ENCODE data around the gene SELENOM.
A peak's percentile ranks its signal among the peaks of the same experiment; 100 is the strongest.

The SELENOM gene

GRCh38 chr22:31094021-31094551, 13.3 kb downstream of the SELENOM start:
- FAIRE-seq (no peak), DNase-seq (ENCODE audit: extremely low spot score, insufficient read length, low read depth) (no peak)

GRCh38 chr22:31093086-31093850, 14.1 kb downstream of the SELENOM start:
- no peak for DNase-seq (ENCODE audit: extremely low spot score, insufficient read length, low read depth)
- FAIRE-seq = no peak

- FAIRE-seq = no peak
- no peak for DNase-seq (ENCODE audit: extremely low spot score, insufficient read length, low read depth)
These were observed 15.2 kb downstream of the SELENOM start for GRCh38 chr22:31092161-31092560.

GRCh38 chr22:31091106-31091975, 16.0 kb downstream of the SELENOM start:
- no peak for FAIRE-seq
- no peak for DNase-seq (ENCODE audit: extremely low spot score, insufficient read length, low read depth)

- FAIRE-seq (no peak), DNase-seq (ENCODE audit: extremely low spot score, insufficient read length, low read depth) (no peak)
These were observed 16.9 kb downstream of the SELENOM start for GRCh38 chr22:31090217-31091085.

GRCh38 chr22:31089160-31090100, 17.9 kb downstream of the SELENOM start:
- peak; percentile 62 for FAIRE-seq
- DNase-seq (ENCODE audit: extremely low spot score, insufficient read length, low read depth) = peak; percentile 37

GRCh38 chr22:31088233-31088986, 19.0 kb downstream of the SELENOM start:
- FAIRE-seq = no peak
- no peak for DNase-seq (ENCODE audit: extremely low spot score, insufficient read length, low read depth)

GRCh38 chr22:31087744-31088215, 19.6 kb downstream of the SELENOM start:
- FAIRE-seq (no peak), DNase-seq (ENCODE audit: extremely low spot score, insufficient read length, low read depth) (no peak)

GRCh38 chr22:31086703-31087330, 20.6 kb downstream of the SELENOM start:
- no peak for DNase-seq (ENCODE audit: extremely low spot score, insufficient read length, low read depth)
- no peak for FAIRE-seq

- DNase-seq (ENCODE audit: extremely low spot score, insufficient read length, low read depth) (no peak), FAIRE-seq (no peak)
These were observed 21.4 kb downstream of the SELENOM start for GRCh38 chr22:31085928-31086327.

- FAIRE-seq = no peak
- no peak for DNase-seq (ENCODE audit: extremely low spot score, insufficient read length, low read depth)
These were observed 21.9 kb downstream of the SELENOM start for GRCh38 chr22:31085493-31085824.

GRCh38 chr22:31084811-31085492, 22.4 kb downstream of the SELENOM start:
- DNase-seq (ENCODE audit: extremely low spot score, insufficient read length, low read depth) (peak; percentile 84), FAIRE-seq (peak; percentile 93)

GRCh38 chr22:31083923-31084810, 23.2 kb downstream of the SELENOM start:
- no peak for DNase-seq (ENCODE audit: extremely low spot score, insufficient read length, low read depth)
- peak; percentile 79 for FAIRE-seq

GRCh38 chr22:31083377-31083768, 24.0 kb downstream of the SELENOM start:
- FAIRE-seq (peak; percentile 51), DNase-seq (ENCODE audit: extremely low spot score, insufficient read length, low read depth) (no peak)

- FAIRE-seq (no peak), DNase-seq (ENCODE audit: extremely low spot score, insufficient read length, low read depth) (no peak)
These were observed 24.6 kb downstream of the SELENOM start for GRCh38 chr22:31082606-31083376.

All from GM18507 (cell line).